Measurements from ENCODE around the gene KIF1B. TPM values are rescaled to one million over a fixed set of nuclear protein-coding genes. Genes with fewer than 3 reads are reported as not detected.
A peak's percentile ranks its signal among the peaks of the same experiment; 100 is the strongest.

Gene KIF1B
- total RNA-seq, 1 experiment from 2014 or later, result 22.7 TPM

GRCh38 chr1:10161541-10162290 is 48.7 kb upstream of the KIF1B start:
- no peak for DNase-seq
- H3F3A ChIP-seq (ENCODE audit: insufficient read depth, low read depth), result no peaks in the 10 kb centered on the region
- no peaks in the 10 kb centered on the region for H3K27me3 ChIP-seq (ENCODE audit: insufficient read depth, low read depth)
- no peak overlapping the region for H2AFZ ChIP-seq
- H3K4me3 ChIP-seq, result no peak overlapping the region
- no peaks in the 10 kb centered on the region for H3K4me1 ChIP-seq (replicated peaks; ENCODE audit: insufficient read depth)
- BruUV-seq (replicated peaks), result no TSS peak
- H4K20me1 ChIP-seq (ENCODE audit: insufficient read depth), result no peaks in the 10 kb centered on the region
- H3K36me3 ChIP-seq (ENCODE audit: low read depth), result no peaks in the 10 kb centered on the region
- ChIA-PET POLR2A (ENCODE audit: unreplicated experiment) (no interaction called here), CTCF (no interaction called here)
- intact Hi-C loops (cut with micrococcal nuclease; ENCODE audit: unreplicated experiment), result no loop called here
- H3K4me2 ChIP-seq, result no peak overlapping the region
- no peaks in the 10 kb centered on the region for H3K9me2 ChIP-seq (ENCODE audit: insufficient read depth)
- H3K9me3 ChIP-seq (ENCODE audit: insufficient read depth, low read depth), result no peaks in the 10 kb centered on the region
- no peak overlapping the region for H3K27ac ChIP-seq
- H3K79me2 ChIP-seq (ENCODE audit: low read depth), result no peaks in the 10 kb centered on the region
- TF ChIP-seq, protein P1, sequence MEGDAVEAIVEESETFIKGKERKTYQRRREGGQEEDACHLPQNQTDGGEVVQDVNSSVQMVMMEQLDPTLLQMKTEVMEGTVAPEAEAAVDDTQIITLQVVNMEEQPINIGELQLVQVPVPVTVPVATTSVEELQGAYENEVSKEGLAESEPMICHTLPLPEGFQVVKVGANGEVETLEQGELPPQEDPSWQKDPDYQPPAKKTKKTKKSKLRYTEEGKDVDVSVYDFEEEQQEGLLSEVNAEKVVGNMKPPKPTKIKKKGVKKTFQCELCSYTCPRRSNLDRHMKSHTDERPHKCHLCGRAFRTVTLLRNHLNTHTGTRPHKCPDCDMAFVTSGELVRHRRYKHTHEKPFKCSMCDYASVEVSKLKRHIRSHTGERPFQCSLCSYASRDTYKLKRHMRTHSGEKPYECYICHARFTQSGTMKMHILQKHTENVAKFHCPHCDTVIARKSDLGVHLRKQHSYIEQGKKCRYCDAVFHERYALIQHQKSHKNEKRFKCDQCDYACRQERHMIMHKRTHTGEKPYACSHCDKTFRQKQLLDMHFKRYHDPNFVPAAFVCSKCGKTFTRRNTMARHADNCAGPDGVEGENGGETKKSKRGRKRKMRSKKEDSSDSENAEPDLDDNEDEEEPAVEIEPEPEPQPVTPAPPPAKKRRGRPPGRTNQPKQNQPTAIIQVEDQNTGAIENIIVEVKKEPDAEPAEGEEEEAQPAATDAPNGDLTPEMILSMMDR (conservative IDR thresholded peaks at IDR 0.05), result no peak
- TF ChIP-seq EZH2 (IDR thresholded peaks at IDR 0.05; ENCODE audit: low read depth), result no peak

- no peak overlapping the region for H3K27ac ChIP-seq
- no peaks in the 10 kb centered on the region for H3K9me3 ChIP-seq (ENCODE audit: insufficient read depth, low read depth)
- DNase-seq, result no peak
- H3K4me2 ChIP-seq, result no peak overlapping the region
- TF ChIP-seq EZH2 (IDR thresholded peaks at IDR 0.05; ENCODE audit: low read depth), result no peak
- TF ChIP-seq, protein P1 (conservative IDR thresholded peaks at IDR 0.05), result no peak
- H3K36me3 ChIP-seq (ENCODE audit: low read depth), result no peaks in the 10 kb centered on the region
- no TSS peak for BruUV-seq (replicated peaks)
- H3K27me3 ChIP-seq (ENCODE audit: insufficient read depth, low read depth), result no peaks in the 10 kb centered on the region
- no peak overlapping the region for H2AFZ ChIP-seq
- no peaks in the 10 kb centered on the region for H3K4me1 ChIP-seq (replicated peaks; ENCODE audit: insufficient read depth)
- H3K79me2 ChIP-seq (ENCODE audit: low read depth), result no peaks in the 10 kb centered on the region
- H3K4me3 ChIP-seq, result no peak overlapping the region
- H3F3A ChIP-seq (ENCODE audit: insufficient read depth, low read depth), result no peaks in the 10 kb centered on the region
- intact Hi-C loops (cut with micrococcal nuclease; ENCODE audit: unreplicated experiment), result no loop called here
- H3K9me2 ChIP-seq (ENCODE audit: insufficient read depth), result no peaks in the 10 kb centered on the region
- POLR2A ChIA-PET (ENCODE audit: unreplicated experiment), result no interaction called here
- CTCF ChIA-PET, result no interaction called here
- H4K20me1 ChIP-seq (ENCODE audit: insufficient read depth), result no peaks in the 10 kb centered on the region
Measured at GRCh38 chr1:10168912-10169514, 41.4 kb upstream of the KIF1B start.

DNA sequence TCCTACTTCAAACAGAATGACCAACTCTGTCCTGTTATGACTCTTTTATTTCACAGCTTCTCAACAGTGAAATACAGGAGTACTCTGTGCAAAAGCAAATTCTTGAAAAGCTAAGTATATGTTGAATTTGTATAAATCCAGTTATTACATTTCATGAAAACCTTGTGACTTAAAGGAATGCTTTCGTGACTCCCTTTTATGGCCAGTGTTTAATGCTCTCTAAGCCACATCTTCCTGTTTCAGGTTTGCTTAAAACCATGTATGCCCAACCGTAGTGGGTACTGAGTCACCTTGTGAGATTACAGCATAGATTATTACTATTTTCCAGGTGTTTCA is 40.2 kb upstream of the KIF1B start:
- TF ChIP-seq, protein P1 (conservative IDR thresholded peaks at IDR 0.05), result no peak
- no peak for TF ChIP-seq EZH2 (IDR thresholded peaks at IDR 0.05; ENCODE audit: low read depth)
- intact Hi-C loops (cut with micrococcal nuclease; ENCODE audit: unreplicated experiment), result no loop called here
- ChIA-PET POLR2A (ENCODE audit: unreplicated experiment) (interaction anchor here (0.6 kb wide), 1 partner anchor 253 kb away, joined by 11 read pairs; no protein-coding TSS in a partner anchor), CTCF (no interaction called here)
- H3F3A ChIP-seq (ENCODE audit: insufficient read depth, low read depth), result no peaks in the 10 kb centered on the region
- peak in 1 of 2 experiments; percentile 48 for DNase-seq
- no peak overlapping the region for H2AFZ ChIP-seq
- no TSS peak for BruUV-seq (replicated peaks)
- no peaks in the 10 kb centered on the region for H3K27me3 ChIP-seq (ENCODE audit: insufficient read depth, low read depth)
- H3K4me1 ChIP-seq (replicated peaks; ENCODE audit: insufficient read depth), result no peaks in the 10 kb centered on the region
- no peak overlapping the region for H3K4me2 ChIP-seq
- H3K36me3 ChIP-seq (ENCODE audit: low read depth), result no peaks in the 10 kb centered on the region
- H3K9me3 ChIP-seq (ENCODE audit: insufficient read depth, low read depth), result no peaks in the 10 kb centered on the region
- H4K20me1 ChIP-seq (ENCODE audit: insufficient read depth), result no peaks in the 10 kb centered on the region
- H3K9me2 ChIP-seq (ENCODE audit: insufficient read depth), result no peaks in the 10 kb centered on the region
- no peaks in the 10 kb centered on the region for H3K79me2 ChIP-seq (ENCODE audit: low read depth)
- peak overlapping the region; percentile 31; the same call in 1 of the 2 replicates for H3K27ac ChIP-seq
- H3K4me3 ChIP-seq, result no peak overlapping the region
